CD14-positive monocyte (primary cell): ENCODE data around the gene EFHC1. TPM values are rescaled to one million over a fixed set of nuclear protein-coding genes. Genes with fewer than 3 reads are reported as not detected.
A peak's percentile ranks its signal among the peaks of the same experiment; 100 is the strongest.

Source experiments
- DNase-seq, 3 donors: peaks; one replicate each; pipeline ENCODE4 v3.0.0-alpha.2; 2011 to 2022
- H2AFZ ChIP-seq: 2 replicates; pipeline ENCODE4 v1.6.0; 2012; ENCODE audit warnings: mild to moderate bottlenecking, low read depth, low read length, inconsistent platforms; ENCODE audit not compliant: insufficient read depth, poor library complexity, severe bottlenecking
- H3K27ac ChIP-seq, 2 donors: 1 replicate in 1 of 2; 2 replicates in 1 of 2; pipeline ENCODE4 v1.5.1; 2012 to 2013; ENCODE audit warnings: low read length in 2 of 2, control low read depth in 1 of 2, inconsistent platforms in 1 of 2, low read depth in 1 of 2, mild to moderate bottlenecking in 1 of 2
- H3K27me3 ChIP-seq, 2 donors: one replicate each; pipeline versions ENCODE4 v1.6.0 to v1.6.1; 2011 to 2013; ENCODE audit warnings: low read length in 2 of 2; ENCODE audit not compliant: control insufficient read depth in 2 of 2, insufficient read depth in 2 of 2
- H3K36me3 ChIP-seq, 2 donors: replicated peaks in 1 of 2; 1 replicate in 1 of 2; 2 replicates in 1 of 2; pipeline versions ENCODE4 v1.5.1 to v1.6.1; 2012 to 2013; ENCODE audit warnings: low read length in 2 of 2, control low read depth in 1 of 2, inconsistent platforms in 1 of 2, mild to moderate bottlenecking in 1 of 2; ENCODE audit not compliant: insufficient read depth in 2 of 2, control insufficient read depth in 1 of 2
- H3K4me1 ChIP-seq, 2 donors: 1 replicate in 1 of 2; 2 replicates in 1 of 2; pipeline versions ENCODE4 v1.5.1 to v1.6.1; 2012 to 2013; ENCODE audit warnings: low read length in 2 of 2, control low read depth in 1 of 2, inconsistent platforms in 1 of 2, mild to moderate bottlenecking in 1 of 2, moderate library complexity in 1 of 2; ENCODE audit not compliant: insufficient read depth in 2 of 2, control insufficient read depth in 1 of 2
- H3K4me2 ChIP-seq: replicated peaks from 2 replicates; pipeline ENCODE3; 2012; ENCODE audit warnings: low read length, moderate library complexity, mild to moderate bottlenecking; ENCODE audit not compliant: poor library complexity, severe bottlenecking; ENCODE audit errors: extremely low read depth
- H3K4me3 ChIP-seq, 3 experiments: fragments of 200-600 bp in 1 of 3; sonication (generic) in 1 of 3; replicated peaks in 1 of 3; 1 replicate in 2 of 3; 2 replicates in 1 of 3; pipeline ENCODE4 v1.5.1; 2011 to 2013; ENCODE audit warnings: low read length in 3 of 3, mild to moderate bottlenecking in 3 of 3, control low read depth in 2 of 3, low read depth in 2 of 3, inconsistent platforms in 1 of 3, moderate library complexity in 1 of 3
- H3K79me2 ChIP-seq: 2 replicates; pipeline ENCODE4 v1.6.0; 2012; ENCODE audit warnings: mild to moderate bottlenecking, control low read depth, inconsistent platforms, low read length, moderate library complexity; ENCODE audit not compliant: insufficient read depth
- H3K9ac ChIP-seq: 2 replicates; pipeline ENCODE4 v1.6.0; 2017; ENCODE audit warnings: low read length, mild to moderate bottlenecking; ENCODE audit not compliant: insufficient read depth, poor library complexity, severe bottlenecking
- H3K9me3 ChIP-seq, 2 donors: replicated peaks in 1 of 2; 1 replicate in 1 of 2; 2 replicates in 1 of 2; pipeline versions ENCODE4 v1.5.1 to v1.6.1; 2012 to 2013; ENCODE audit warnings: low read length in 2 of 2, control low read depth in 1 of 2; ENCODE audit not compliant: control insufficient read depth in 1 of 2, insufficient read depth in 1 of 2
- H4K20me1 ChIP-seq: 2 replicates; pipeline ENCODE4 v1.6.0; 2012; ENCODE audit warnings: mild to moderate bottlenecking, low read length, control low read depth, moderate library complexity; ENCODE audit not compliant: insufficient read depth
- H3K27ac Mint-ChIP-seq, 7 donors: one replicate each; pipeline ENCODE4 v1.8.0; 2020; ENCODE audit warnings: mild to moderate bottlenecking in 7 of 7, mixed read lengths in 7 of 7, moderate library complexity in 6 of 7, inconsistent platforms in 2 of 7
- H3K27me3 Mint-ChIP-seq, 3 donors: one replicate each; pipeline ENCODE4 v1.8.0; 2021 to 2022; ENCODE audit warnings: low read depth in 3 of 3, mild to moderate bottlenecking in 3 of 3, mixed read lengths in 3 of 3, moderate library complexity in 3 of 3, inconsistent platforms in 1 of 3
- H3K36me3 Mint-ChIP-seq, 2 donors: one replicate each; pipeline ENCODE4 v1.8.0; 2020; ENCODE audit warnings: mixed read lengths in 2 of 2, inconsistent platforms in 1 of 2, mild to moderate bottlenecking in 1 of 2
- H3K4me1 Mint-ChIP-seq: one replicate; pipeline ENCODE4 v1.8.0; 2020; ENCODE audit warnings: mild to moderate bottlenecking, mixed read lengths
- H3K4me3 Mint-ChIP-seq, 2 donors: one replicate each; pipeline ENCODE4 v1.8.0; 2020; ENCODE audit warnings: mild to moderate bottlenecking in 2 of 2, mixed read lengths in 2 of 2, moderate library complexity in 1 of 2
- H3K9me3 Mint-ChIP-seq, 7 donors: one replicate each; pipeline ENCODE4 v1.8.0; 2020 to 2022; ENCODE audit warnings: mixed read lengths in 7 of 7, mild to moderate bottlenecking in 6 of 7, moderate library complexity in 6 of 7, inconsistent platforms in 2 of 7
- whole genome bisulfite sequencing: methylation state at CpG from one replicate; pipeline ENCODE4 v1.1.5; 2013; ENCODE audit warnings: missing lambda C conversion rate; ENCODE audit not compliant: insufficient coverage; 5-methylcytosine and 5-hydroxymethylcytosine counted together
- intact Hi-C, 2 donors: fragments of 100-400 bp; cut with micrococcal nuclease; formaldehyde crosslinking; loops; one replicate each; pipeline versions ENCODE4 v1.15.0 to v1.15.1; 2023
- polyA plus RNA-seq, 3 donors: library from polyadenylated mRNA; depleted of rRNA in 1 of 3; unstranded in 2 of 3; stranded (reverse) in 1 of 3; fragments of 300-500 nt in 2 of 3; fragments of >200 nt in 1 of 3; fragmentation: Illumina TruSeq in 2 of 3; gene quantifications; 1 replicate in 2 of 3; 2 replicates in 1 of 3; pipeline ENCODE4 v1.2.3, GENCODE V29; 2012 to 2021
- TF ChIP-seq, protein P1 (sequence below): fragments of 200-600 bp; IDR thresholded peaks from one replicate; pipeline ENCODE4 v1.8.0; 2022; ENCODE audit warnings: antibody characterized with exemption, mild to moderate bottlenecking

Gene EFHC1
- polyA plus RNA-seq, 3 donors: 0.30 to 13.5 (median 2.3) TPM

GRCh38 chr6:52507557-52508260 is 87.6 kb downstream of the EFHC1 start:
- Histone ChIP-seq H3K9ac (no peak overlapping the region), H3K27me3 (no peaks in the 10 kb centered on the region), H3K9me3 (peaks cover 0 to 4% of the 10 kb centered on the region in 2 donors), H3K36me3 (peaks cover 62 to 70% of the 10 kb centered on the region in 2 donors), H3K4me2 (no peak overlapping the region), H3K4me1 (peaks cover 38 to 43% of the 10 kb centered on the region in 2 donors), H3K79me2 (no peaks in the 10 kb centered on the region), H3K27ac (peak overlapping the region in 1 of 2 donors; percentile 38), H4K20me1 (no peaks in the 10 kb centered on the region), H2AFZ (no peak overlapping the region), H3K4me3 (no peak overlapping the region)
- Mint-ChIP-seq H3K9me3 (peaks cover 0 to 4% (median 0%) of the 10 kb centered on the region in 7 donors), H3K27ac (peak overlapping the region in 3 of 7 donors; percentile 34 to 52 (median 43)), H3K4me1 (peaks cover 45% of the 10 kb centered on the region), H3K4me3 (no peak overlapping the region), H3K27me3 (peaks cover 0 to 3% (median 0%) of the 10 kb centered on the region in 3 donors), H3K36me3 (peaks cover 72 to 78% of the 10 kb centered on the region in 2 donors)
- 100% methylated on average over 1 of the region's 3 CpGs for WGBS
- peak in 2 of 3 donors; percentile 18 to 24 for DNase-seq
- intact Hi-C loops: no loop called here
- TF ChIP-seq, protein P1, sequence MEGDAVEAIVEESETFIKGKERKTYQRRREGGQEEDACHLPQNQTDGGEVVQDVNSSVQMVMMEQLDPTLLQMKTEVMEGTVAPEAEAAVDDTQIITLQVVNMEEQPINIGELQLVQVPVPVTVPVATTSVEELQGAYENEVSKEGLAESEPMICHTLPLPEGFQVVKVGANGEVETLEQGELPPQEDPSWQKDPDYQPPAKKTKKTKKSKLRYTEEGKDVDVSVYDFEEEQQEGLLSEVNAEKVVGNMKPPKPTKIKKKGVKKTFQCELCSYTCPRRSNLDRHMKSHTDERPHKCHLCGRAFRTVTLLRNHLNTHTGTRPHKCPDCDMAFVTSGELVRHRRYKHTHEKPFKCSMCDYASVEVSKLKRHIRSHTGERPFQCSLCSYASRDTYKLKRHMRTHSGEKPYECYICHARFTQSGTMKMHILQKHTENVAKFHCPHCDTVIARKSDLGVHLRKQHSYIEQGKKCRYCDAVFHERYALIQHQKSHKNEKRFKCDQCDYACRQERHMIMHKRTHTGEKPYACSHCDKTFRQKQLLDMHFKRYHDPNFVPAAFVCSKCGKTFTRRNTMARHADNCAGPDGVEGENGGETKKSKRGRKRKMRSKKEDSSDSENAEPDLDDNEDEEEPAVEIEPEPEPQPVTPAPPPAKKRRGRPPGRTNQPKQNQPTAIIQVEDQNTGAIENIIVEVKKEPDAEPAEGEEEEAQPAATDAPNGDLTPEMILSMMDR: no peak

GRCh38 chr6:52508261-52508739 is 88.2 kb downstream of the EFHC1 start:
- H3K4me3 ChIP-seq: no peak overlapping the region
- no peak overlapping the region for H3K9ac ChIP-seq
- no peaks in the 10 kb centered on the region for H3K27me3 ChIP-seq
- Mint-ChIP-seq H3K36me3 (peaks cover 76 to 77% of the 10 kb centered on the region in 2 donors), H3K27ac (peak overlapping the region in 3 of 7 donors; percentile 37 to 60 (median 52)), H3K4me1 (peaks cover 39% of the 10 kb centered on the region), H3K27me3 (peaks cover 0 to 3% (median 0%) of the 10 kb centered on the region in 3 donors), H3K4me3 (no peak overlapping the region), H3K9me3 (peaks cover 0 to 4% (median 0%) of the 10 kb centered on the region in 7 donors)
- H3K79me2 ChIP-seq: no peaks in the 10 kb centered on the region
- no peak overlapping the region for H2AFZ ChIP-seq
- H4K20me1 ChIP-seq: no peaks in the 10 kb centered on the region
- WGBS: 100% methylated on average over 4 of the region's 5 CpGs
- peaks cover 0 to 4% of the 10 kb centered on the region in 2 donors for H3K9me3 ChIP-seq
- H3K27ac ChIP-seq: peak overlapping the region in 1 of 2 donors; percentile 38
- H3K4me2 ChIP-seq: no peak overlapping the region
- no peak for DNase-seq
- H3K4me1 ChIP-seq: peaks cover 32 to 37% of the 10 kb centered on the region in 2 donors
- intact Hi-C loops: no loop called here
- H3K36me3 ChIP-seq: peaks cover 65 to 74% of the 10 kb centered on the region in 2 donors
- TF ChIP-seq, protein P1: no peak
